ENCODE measurements around the gene ADAMTSL2.

ADAMTSL2 gene

DNA sequence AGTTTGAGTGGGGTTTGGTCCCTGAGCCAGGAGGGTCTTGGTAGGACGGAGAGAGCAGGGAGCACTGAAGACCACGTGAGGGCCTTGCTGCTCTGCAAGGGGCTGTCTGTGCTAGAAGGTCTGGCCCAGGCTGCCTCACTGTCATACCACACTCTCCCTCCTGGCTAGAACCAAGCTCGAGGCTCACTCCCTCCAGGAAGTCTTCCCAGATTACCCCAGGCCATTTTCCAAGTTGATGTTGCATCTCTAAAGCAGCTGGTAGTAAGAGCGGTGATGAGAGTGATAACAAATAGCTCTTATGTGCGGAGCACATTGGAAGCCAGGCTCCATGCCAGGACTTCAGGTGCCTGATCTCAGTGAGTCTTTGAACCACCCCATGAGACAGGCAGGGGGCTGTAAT is 16.3 kb upstream of the ADAMTSL2 start:
- no peak for TF ChIP-seq GATA3 (IDR thresholded peaks at IDR 0.05; ENCODE audit: low read depth, low read length)
- TF ChIP-seq GATA2 (IDR thresholded peaks at IDR 0.05; ENCODE audit: low read depth, low read length): no peak

GRCh38 chr9:133518706-133519449 is 15.6 kb upstream of the ADAMTSL2 start:
- TF ChIP-seq GATA2 (IDR thresholded peaks at IDR 0.05; ENCODE audit: low read depth, low read length) (no peak), GATA3 (IDR thresholded peaks at IDR 0.05; ENCODE audit: low read depth, low read length) (no peak)

DNA sequence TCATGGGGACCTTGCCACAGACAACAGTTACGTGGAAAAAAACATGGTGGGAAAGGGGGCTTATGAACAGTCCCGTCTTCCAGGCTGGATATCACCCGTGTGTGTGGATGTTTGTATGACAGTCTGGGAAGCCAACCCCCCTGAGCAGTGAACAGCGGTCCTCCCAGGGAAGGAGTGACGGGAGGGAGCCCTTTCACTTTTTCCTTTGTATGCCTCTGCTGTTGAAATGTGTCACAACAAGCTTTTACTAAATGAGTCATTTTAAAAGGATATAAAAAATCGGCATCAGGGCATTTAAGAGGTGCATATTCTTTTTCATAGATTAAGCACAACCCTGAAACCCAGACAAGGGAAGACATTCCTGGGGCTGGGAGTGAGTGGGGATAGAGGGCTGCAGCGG is 14.8 kb upstream of the ADAMTSL2 start:
- TF ChIP-seq GATA3 (IDR thresholded peaks at IDR 0.05; ENCODE audit: low read depth, low read length) (no peak), GATA2 (IDR thresholded peaks at IDR 0.05; ENCODE audit: low read depth, low read length) (no peak)

GRCh38 chr9:133520121-133520835 is 14.2 kb upstream of the ADAMTSL2 start:
- TF ChIP-seq GATA3 (IDR thresholded peaks at IDR 0.05; ENCODE audit: low read depth, low read length): no peak
- TF ChIP-seq GATA2 (IDR thresholded peaks at IDR 0.05; ENCODE audit: low read depth, low read length): no peak

- TF ChIP-seq GATA3 (IDR thresholded peaks at IDR 0.05; ENCODE audit: low read depth, low read length): no peak
- peak; percentile 84 for TF ChIP-seq GATA2 (IDR thresholded peaks at IDR 0.05; ENCODE audit: low read depth, low read length)
These were observed 13.1 kb upstream of the ADAMTSL2 start for GRCh38 chr9:133521122-133522072.

- TF ChIP-seq GATA3 (IDR thresholded peaks at IDR 0.05; ENCODE audit: low read depth, low read length) (no peak), GATA2 (IDR thresholded peaks at IDR 0.05; ENCODE audit: low read depth, low read length) (no peak)
These were observed 12.2 kb upstream of the ADAMTSL2 start for GRCh38 chr9:133522073-133522910.

GRCh38 chr9:133523106-133523505 is 11.4 kb upstream of the ADAMTSL2 start:
- TF ChIP-seq GATA3 (IDR thresholded peaks at IDR 0.05; ENCODE audit: low read depth, low read length) (no peak), GATA2 (IDR thresholded peaks at IDR 0.05; ENCODE audit: low read depth, low read length) (no peak)

DNA sequence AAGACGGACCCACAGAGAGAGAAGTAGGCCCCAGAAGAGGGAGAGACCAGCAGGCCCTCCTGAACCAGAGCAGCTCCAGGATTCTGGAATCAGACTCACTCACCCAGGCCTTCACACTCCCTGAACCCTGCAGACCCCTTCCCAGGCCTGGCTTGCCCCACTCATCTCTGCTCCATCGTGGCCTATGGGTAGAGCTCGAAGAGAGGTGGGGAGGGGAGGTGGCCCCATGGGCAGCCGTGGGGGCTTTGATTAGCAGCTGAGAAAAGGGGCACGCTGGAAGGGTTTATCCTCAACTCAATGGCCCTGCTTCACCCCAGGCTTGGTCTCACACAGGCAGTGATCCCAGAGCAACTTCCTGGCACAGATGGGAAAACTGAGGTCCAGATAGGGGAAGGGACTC is 10.4 kb upstream of the ADAMTSL2 start:
- TF ChIP-seq GATA3 (IDR thresholded peaks at IDR 0.05; ENCODE audit: low read depth, low read length) (no peak), GATA2 (IDR thresholded peaks at IDR 0.05; ENCODE audit: low read depth, low read length) (no peak)

- TF ChIP-seq GATA3 (IDR thresholded peaks at IDR 0.05; ENCODE audit: low read depth, low read length) (no peak), GATA2 (IDR thresholded peaks at IDR 0.05; ENCODE audit: low read depth, low read length) (no peak)
These were observed 9.8 kb upstream of the ADAMTSL2 start, which contains the start of gene MYMK for GRCh38 chr9:133524679-133525228. Gene MYMK, minus strand, starts transcription at chr9:133524959. Its CDS starts 115 bp downstream, at chr9:133524844.

DNA sequence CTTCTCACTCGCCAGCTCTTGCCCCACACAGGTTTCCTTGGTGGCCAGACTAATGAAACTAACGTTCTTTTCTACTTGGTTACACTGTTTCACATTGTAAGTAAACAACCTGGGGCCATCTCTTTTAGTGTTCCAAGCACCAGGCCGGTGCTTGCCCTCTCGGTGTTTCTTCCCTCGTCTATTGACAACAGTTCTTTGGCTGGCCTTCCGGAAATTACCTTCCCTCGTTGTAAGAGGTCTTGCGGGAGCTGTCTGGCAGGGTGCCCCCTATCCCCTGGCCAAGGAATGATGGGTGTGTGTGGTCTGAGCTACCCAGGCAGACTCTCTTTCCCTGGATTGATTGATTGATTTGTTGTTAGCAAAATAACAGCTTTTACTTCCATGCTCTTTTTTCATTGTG is 8.8 kb upstream of the ADAMTSL2 start:
- no peak for TF ChIP-seq GATA3 (IDR thresholded peaks at IDR 0.05; ENCODE audit: low read depth, low read length)
- no peak for TF ChIP-seq GATA2 (IDR thresholded peaks at IDR 0.05; ENCODE audit: low read depth, low read length)

DNA sequence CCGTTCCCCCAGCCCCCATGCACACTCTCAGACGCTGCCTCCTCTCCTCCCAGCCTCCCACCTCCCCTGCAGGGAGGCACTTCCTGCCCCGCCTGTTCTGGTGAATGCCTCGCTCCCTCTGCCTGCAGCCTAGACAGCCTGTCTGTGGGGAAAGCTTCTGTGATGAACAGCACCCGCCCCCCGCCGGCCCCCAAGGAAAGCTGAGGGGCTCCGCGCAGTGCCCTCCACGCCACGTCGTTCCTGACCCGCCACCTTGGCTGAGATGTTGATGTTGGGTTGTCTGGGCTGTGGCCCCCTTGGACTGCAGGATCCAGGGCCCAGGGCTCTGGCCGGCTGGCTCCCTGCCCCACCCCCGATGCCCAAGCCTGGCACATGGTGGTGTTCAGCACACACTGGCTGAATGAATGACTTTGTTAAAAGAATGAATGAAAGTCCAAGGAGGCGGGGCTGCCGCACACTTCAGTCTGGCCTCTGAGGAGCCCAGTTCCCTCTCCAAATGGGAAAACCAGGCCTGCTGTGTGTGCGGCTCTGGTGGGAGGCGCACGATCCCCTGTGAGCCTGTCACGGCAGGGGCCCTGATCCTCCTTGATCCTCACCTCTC is 7.7 kb upstream of the ADAMTSL2 start:
- TF ChIP-seq GATA2 (IDR thresholded peaks at IDR 0.05; ENCODE audit: low read depth, low read length) (no peak), GATA3 (IDR thresholded peaks at IDR 0.05; ENCODE audit: low read depth, low read length) (no peak)

DNA sequence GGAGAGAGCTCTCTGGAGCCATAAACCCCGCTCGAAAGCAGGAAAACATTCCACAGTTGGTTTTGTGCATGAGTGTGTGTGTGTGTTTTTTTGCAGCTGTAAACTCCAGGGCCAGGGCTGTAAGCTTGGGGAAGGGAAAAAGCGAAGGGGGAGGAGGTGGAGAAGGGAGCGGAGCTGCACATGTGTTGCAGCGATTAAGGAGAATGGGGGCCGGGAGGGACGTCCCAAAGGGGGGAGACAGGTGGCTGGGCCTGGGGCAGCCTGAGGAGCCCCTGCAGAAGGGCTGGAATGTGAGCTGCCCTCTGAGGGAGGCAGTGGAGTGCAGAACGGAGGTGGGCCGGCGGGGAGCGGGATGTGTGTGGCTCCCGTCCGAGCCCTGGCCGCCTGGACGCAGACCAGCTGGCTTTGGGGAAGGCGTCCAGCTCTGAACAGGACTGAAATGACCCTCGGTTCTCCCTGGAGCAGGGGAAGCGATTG is 7.0 kb upstream of the ADAMTSL2 start:
- no peak for TF ChIP-seq GATA2 (IDR thresholded peaks at IDR 0.05; ENCODE audit: low read depth, low read length)
- no peak for TF ChIP-seq GATA3 (IDR thresholded peaks at IDR 0.05; ENCODE audit: low read depth, low read length)

All from SH-SY5Y (cell line).